ENCODE results near the gene TUSC2.

TUSC2 gene

GRCh38 chr3:50340147-50340447 is 12.1 kb upstream of the TUSC2 start:
- ChIA-PET POLR2A (interaction anchor here (1.1 kb wide), 1 partner anchor 11 kb away, joined by 7 read pairs; the partner anchor contains the start of genes CYB561D2 and NPRL2), CTCF (interaction anchor here (1.0 to 6.6 kb wide), 4 partner anchors 9 to 203 kb away, joined by 3 to 55 read pairs (median 6); partner anchors contain the start of genes CYB561D2 and NPRL2)
- no peak for DNase-seq (ENCODE audit: extremely low spot score)
- TF ChIP-seq, protein P1, sequence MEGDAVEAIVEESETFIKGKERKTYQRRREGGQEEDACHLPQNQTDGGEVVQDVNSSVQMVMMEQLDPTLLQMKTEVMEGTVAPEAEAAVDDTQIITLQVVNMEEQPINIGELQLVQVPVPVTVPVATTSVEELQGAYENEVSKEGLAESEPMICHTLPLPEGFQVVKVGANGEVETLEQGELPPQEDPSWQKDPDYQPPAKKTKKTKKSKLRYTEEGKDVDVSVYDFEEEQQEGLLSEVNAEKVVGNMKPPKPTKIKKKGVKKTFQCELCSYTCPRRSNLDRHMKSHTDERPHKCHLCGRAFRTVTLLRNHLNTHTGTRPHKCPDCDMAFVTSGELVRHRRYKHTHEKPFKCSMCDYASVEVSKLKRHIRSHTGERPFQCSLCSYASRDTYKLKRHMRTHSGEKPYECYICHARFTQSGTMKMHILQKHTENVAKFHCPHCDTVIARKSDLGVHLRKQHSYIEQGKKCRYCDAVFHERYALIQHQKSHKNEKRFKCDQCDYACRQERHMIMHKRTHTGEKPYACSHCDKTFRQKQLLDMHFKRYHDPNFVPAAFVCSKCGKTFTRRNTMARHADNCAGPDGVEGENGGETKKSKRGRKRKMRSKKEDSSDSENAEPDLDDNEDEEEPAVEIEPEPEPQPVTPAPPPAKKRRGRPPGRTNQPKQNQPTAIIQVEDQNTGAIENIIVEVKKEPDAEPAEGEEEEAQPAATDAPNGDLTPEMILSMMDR (IDR thresholded peaks at IDR 0.05; ENCODE audit: control extremely low read depth, extremely low read depth, low read depth, missing control alignments), result no peak

DNA sequence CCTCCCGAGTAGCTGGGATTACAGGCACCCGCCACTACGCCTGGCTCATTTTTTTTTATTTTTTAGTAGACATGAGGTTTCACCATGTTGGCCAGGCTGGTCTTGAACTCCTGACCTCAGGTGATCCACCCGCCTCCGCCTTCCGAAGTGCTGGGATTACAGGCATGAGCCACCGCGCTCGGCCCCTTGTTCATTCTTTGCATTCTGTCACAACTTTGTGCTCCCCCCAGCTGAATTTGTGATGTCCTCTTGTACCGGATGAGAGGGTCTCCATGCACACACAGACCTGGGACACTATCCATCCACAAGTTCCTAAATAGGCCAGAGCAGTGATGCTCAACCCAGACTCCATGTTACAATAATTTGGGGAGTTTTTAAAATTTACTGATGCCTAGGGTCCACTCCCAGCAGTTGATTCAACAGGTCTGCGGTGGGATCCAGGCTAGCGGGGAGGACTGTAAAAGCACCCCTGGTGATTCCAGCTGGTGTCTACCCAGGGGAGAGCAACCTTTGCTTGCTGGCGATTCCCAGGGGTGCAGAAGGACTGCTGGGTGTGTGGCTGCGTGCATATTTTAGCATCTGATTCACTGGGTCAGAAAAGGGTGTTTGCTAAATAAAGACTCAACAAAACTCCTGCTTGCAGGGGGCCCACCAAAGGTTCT is 11.6 kb upstream of the TUSC2 start:
- TF ChIP-seq, protein P1 (IDR thresholded peaks at IDR 0.05; ENCODE audit: control extremely low read depth, extremely low read depth, low read depth, missing control alignments), result no peak
- no peak for DNase-seq (ENCODE audit: extremely low spot score)
- ChIA-PET POLR2A (no interaction called here), CTCF (interaction anchor here (1.1 to 6.6 kb wide), 3 partner anchors 9 to 16 kb away, joined by 3 to 55 read pairs (median 41); partner anchors contain the start of genes CYB561D2, HYAL2 and NPRL2)

- TF ChIP-seq, protein P1 (IDR thresholded peaks at IDR 0.05; ENCODE audit: control extremely low read depth, extremely low read depth, low read depth, missing control alignments), result no peak
- ChIA-PET POLR2A (no interaction called here), CTCF (interaction anchor here (2.3 to 6.6 kb wide), 3 partner anchors 10 to 15 kb away, joined by 7 to 55 read pairs (median 41); partner anchors contain the start of genes CYB561D2, HYAL2 and NPRL2)
- no peak for DNase-seq (ENCODE audit: extremely low spot score)
These were observed 10.9 kb upstream of the TUSC2 start for GRCh38 chr3:50338965-50339364.

- ChIA-PET CTCF (interaction anchor here (0.9 to 6.6 kb wide), 13 partner anchors 10 to 1098 kb away, joined by 3 to 55 read pairs (median 5); partner anchors contain the start of genes CYB561D2, HYAL2, HYAL3 and NAA80), POLR2A (interaction anchor here (0.6 to 2.8 kb wide), 8 partner anchors 9 to 212 kb away, joined by 3 to 30 read pairs (median 4); partner anchors contain the start of genes CYB561D2, HYAL3, NAA80 and NPRL2)
- TF ChIP-seq, protein P1 (IDR thresholded peaks at IDR 0.05; ENCODE audit: control extremely low read depth, extremely low read depth, low read depth, missing control alignments), result no peak
- DNase-seq (ENCODE audit: extremely low spot score), result peak; percentile 99
These were observed 9.3 kb upstream of the TUSC2 start for GRCh38 chr3:50337175-50337861.

DNA sequence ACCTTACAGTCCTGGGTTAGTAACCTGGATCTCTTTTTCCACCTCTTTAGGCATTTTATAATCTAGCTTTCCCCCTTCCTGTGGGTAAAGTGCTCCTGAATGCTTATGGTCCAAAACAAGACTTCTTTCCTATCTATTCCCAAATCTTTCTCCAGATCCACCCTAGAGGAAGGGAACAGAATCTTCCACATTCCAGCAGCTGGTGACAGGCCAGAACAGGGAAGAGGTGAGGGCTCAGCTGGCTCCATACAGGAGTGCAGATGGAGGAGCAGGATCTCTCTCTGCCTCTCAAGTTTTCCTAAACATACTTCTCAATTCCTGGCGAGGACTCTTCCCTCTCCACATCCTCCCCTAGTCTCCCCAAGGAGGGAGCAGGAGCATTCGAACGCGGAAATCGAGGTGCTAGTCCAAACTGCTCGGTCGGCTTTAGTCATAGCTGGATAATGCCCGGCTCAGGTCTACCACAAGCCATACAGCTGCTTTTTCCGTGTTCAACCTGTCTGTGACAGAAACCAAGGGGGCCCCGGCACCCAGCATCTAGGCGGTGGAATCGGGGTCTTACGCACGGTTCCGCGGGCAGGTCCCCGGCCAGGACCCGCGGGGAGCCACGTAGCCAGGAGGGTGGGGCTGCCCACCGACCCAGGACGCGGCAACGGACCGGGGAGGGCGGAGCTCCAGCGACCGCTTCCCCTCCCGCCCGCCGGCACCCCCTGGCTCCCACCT is 8.6 kb upstream of the TUSC2 start:
- ChIA-PET POLR2A (interaction anchor here (0.6 to 2.8 kb wide), 7 partner anchors 8 to 45 kb away, joined by 3 to 30 read pairs (median 4); partner anchors contain the start of genes CYB561D2, HYAL3, NAA80 and NPRL2), CTCF (interaction anchor here (0.9 to 6.6 kb wide), 17 partner anchors 9 to 1098 kb away, joined by 3 to 55 read pairs (median 4); partner anchors contain the start of genes CYB561D2, HYAL2, HYAL3 and NAA80)
- no peak for DNase-seq (ENCODE audit: extremely low spot score)
- TF ChIP-seq, protein P1 (IDR thresholded peaks at IDR 0.05; ENCODE audit: control extremely low read depth, extremely low read depth, low read depth, missing control alignments), result no peak
